ENCODE results near the gene RASEF.
"Not testable (repeated sequence)": the region's sequence is repeated elsewhere in the genome, so short reads cannot be mapped to it uniquely, and the experiment has no call there.

Gene RASEF

GRCh38 chr9:83062651-83063527 lies at the start of gene RASEF:
Gene RASEF (minus strand): TSS chr9:83063142. CDS start chr9:83062867, 275 bp downstream.
- peak; percentile 79 for DNase-seq (ENCODE audit: low spot score)

- no peak for DNase-seq (ENCODE audit: low spot score)
Measured at GRCh38 chr9:83111169-83111568, 48.2 kb upstream of the RASEF start.

- DNase-seq (ENCODE audit: low spot score), result no peak
Measured at GRCh38 chr9:83109296-83109695, 46.4 kb upstream of the RASEF start.

GRCh38 chr9:83108208-83108607 lies 45.3 kb upstream of the RASEF start:
- no peak for DNase-seq (ENCODE audit: low spot score)

- DNase-seq (ENCODE audit: low spot score), result no peak
Measured at GRCh38 chr9:83106772-83107171, 43.8 kb upstream of the RASEF start.

- no peak for DNase-seq (ENCODE audit: low spot score)
Measured at GRCh38 chr9:83106263-83106662, 43.3 kb upstream of the RASEF start.

GRCh38 chr9:83097633-83098032 lies 34.7 kb upstream of the RASEF start:
- no peak for DNase-seq (ENCODE audit: low spot score)

GRCh38 chr9:83093311-83093710 lies 30.4 kb upstream of the RASEF start:
- not testable (repeated sequence) for DNase-seq (ENCODE audit: low spot score)

- DNase-seq (ENCODE audit: low spot score), result no peak
Measured at GRCh38 chr9:83081846-83082245, 18.9 kb upstream of the RASEF start.

- no peak for DNase-seq (ENCODE audit: low spot score)
Measured at GRCh38 chr9:83081010-83081409, 18.1 kb upstream of the RASEF start.

DNA sequence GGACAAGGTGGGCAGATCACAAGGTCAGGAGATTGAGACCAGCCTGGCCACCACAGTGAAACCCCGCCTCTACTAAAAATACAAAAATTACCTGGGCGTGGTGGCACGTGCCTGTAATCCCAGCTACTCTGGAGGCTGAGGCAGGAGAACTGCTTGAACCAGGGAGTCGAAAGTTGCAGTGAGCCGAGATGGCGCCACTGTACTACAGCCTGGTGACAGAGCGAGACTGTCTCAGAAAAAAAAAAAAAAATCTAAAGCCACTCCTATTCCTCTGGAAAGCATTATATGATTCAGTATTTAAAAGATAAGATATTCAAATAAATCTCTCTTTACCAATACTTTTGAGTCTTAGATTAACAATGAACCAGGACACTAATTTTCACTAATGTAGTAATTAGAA lies 13.0 kb upstream of the RASEF start:
- not testable (repeated sequence) for DNase-seq (ENCODE audit: low spot score)

GRCh38 chr9:83072498-83072897 lies 9.6 kb upstream of the RASEF start:
- DNase-seq (ENCODE audit: low spot score), result not testable (repeated sequence)

DNA sequence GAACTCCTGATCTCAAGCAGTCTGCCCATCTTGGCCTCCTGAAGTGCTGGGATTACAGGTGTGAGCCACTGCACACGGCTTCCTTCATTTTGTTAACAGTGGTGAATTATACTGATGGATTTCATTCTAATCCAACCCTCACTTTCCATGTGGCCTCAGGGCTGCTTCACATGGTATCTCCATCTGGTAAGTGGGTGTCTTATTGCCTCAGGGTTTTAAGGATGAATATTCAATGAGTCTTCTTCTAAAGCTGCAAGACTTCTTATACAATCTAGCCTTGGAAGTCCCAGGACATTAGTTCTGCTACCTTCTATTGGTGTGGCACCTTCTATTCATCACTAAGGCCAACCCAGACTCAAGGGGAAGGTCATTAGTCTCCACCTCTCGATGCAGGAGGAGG lies 8.7 kb upstream of the RASEF start:
- no peak for DNase-seq (ENCODE audit: low spot score)

DNA sequence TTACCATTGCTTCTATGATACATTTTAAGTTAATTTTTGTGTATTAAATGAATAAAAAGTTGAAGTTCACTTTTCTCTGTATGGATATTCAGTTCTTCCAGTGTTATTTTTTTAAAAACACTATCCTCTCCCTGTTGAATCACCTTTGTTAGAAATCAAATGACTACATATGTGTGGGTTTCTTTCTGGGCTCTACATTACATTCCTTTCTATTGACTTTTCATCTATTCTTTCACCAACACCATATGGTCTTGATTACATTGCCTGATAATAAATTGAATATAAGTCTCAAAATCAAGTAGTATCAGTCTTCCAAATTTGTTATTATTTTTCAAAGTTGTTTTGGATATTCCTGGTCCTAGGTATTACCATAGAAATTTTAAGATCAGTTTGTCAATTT lies 7.3 kb upstream of the RASEF start:
- no peak for DNase-seq (ENCODE audit: low spot score)

- no peak for DNase-seq (ENCODE audit: low spot score)
Measured at GRCh38 chr9:83069651-83070050, 6.7 kb upstream of the RASEF start.

DNA sequence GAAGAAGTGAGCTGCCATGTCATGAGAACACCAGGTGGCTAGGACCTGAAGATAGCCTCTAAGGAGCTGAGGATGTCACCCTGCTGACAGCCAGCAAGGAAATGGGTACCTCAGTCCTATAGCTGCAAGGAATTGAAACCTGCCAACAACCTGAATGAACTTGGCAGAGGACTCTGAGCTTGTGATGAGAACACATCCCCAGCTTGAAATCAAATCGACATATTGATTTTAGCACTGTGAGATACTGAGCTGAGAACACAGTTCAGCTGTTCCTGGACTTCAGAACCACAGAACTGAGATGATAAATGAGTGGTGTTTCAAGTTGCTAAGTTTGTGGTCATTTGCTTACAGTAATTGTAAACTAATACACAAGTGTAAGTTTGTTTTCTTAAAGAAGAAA lies 5.5 kb upstream of the RASEF start:
- DNase-seq (ENCODE audit: low spot score), result no peak

- DNase-seq (ENCODE audit: low spot score), result no peak
Measured at GRCh38 chr9:83067579-83067978, 4.6 kb upstream of the RASEF start.

- DNase-seq (ENCODE audit: low spot score), result no peak
Measured at GRCh38 chr9:83066771-83067170, 3.8 kb upstream of the RASEF start.

DNA sequence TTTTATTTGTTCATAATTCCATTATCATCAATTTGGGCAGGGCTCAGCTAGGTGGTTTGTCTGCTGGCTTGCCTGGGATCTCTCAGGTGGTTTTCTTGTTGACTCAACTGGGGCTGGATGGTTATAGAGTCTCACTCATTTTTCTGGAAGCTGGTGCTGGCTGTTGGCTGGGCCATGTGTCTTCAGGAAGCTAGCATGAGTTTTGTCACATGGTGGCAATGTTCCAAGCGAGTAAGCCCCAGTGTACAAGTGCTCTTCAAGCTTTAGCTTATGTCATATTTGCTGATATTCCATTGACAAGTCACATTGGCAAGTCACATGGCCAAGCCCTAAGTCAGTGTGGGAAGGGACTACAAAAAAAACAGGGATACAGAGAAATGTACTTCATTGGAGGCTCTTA lies 2.3 kb upstream of the RASEF start:
- no peak for DNase-seq (ENCODE audit: low spot score)

GRCh38 chr9:83061990-83062650 lies 822 bp downstream of the RASEF start:
- DNase-seq (ENCODE audit: low spot score), result peak; percentile 45

- no peak for DNase-seq (ENCODE audit: low spot score)
Measured at GRCh38 chr9:83061036-83061435, 1.9 kb downstream of the RASEF start.

DNA sequence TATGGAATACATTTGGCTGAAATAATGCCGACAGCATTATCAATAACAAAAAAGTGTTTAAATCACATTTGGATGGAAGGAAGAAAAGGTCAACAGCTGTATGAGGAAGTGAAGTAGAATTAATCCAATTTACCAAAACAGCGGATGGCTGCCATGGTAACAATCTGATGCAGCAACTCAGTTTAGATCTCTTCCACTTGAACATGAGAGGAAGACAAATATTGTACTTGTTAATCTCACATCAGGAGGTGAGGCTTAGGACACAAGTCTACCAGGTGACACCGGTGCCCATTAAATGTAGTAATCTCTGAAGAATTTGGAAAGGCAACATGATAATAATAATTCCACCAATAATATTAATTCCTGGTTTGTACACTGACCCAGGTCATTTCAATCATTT lies 2.4 kb downstream of the RASEF start:
- no peak for DNase-seq (ENCODE audit: low spot score)

GRCh38 chr9:83059417-83059816 lies 3.5 kb downstream of the RASEF start:
- no peak for DNase-seq (ENCODE audit: low spot score)

DNA sequence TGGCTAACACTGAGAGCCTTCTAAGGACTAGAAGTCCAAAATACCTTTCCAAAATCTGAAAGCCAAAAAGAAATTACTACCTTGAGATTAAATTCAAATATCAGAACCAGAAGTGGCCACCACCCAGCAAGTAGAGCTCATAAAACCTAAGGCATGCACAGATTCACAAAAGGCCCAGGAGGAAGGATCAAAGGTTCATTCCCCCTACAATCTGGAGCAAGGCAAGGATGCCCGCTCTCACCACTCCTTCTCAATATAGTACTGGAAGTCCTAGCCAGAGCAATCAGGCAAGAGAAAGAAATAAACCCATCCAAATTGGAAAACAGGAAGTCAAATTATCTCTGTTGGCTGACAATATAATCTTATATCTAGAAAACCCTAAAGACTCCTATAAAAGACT lies 6.0 kb downstream of the RASEF start:
- DNase-seq (ENCODE audit: low spot score), result no peak

Measured in iPS-NIHi11 (cell line).